ENCODE results near the gene TEX35. TPM values are rescaled to one million over a fixed set of nuclear protein-coding genes. Genes with fewer than 3 reads are reported as not detected.

TEX35 gene
- total and polyA plus RNA-seq, 4 donors, result not detected

GRCh38 chr1:178487070-178487615, 25.8 kb upstream of the TEX35 start:
- Histone ChIP-seq H3K36me3 (ENCODE audit: control insufficient read depth in 4 of 4, insufficient read depth in 4 of 4, low read length in 4 of 4) (peaks cover 0 to under 1% (median 0%) of the 10 kb centered on the region in 4 donors), H3K4me3 (no peak overlapping the region)
- ATAC-seq (ENCODE audit: insufficient read depth, low FRiP score), result no peak

DNA sequence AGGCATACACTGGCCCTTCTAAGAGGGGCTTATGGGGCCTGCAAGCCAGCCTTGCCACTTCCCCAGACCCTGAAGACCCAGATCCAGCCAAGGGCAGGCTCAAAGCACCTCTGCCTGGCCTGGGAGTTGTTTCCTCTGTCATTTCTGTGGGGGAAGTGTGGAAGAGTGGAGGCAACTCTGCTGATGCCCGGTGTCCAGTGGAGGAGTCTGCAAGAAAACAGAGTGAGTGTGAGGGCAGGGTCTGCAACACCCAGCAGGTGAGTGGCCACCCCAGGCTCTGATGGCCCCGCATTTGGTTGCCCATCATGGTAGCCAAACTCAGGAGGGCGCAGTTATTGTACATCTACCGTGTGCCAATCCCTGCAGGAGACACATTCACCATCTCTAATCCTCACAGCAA, 24.5 kb upstream of the TEX35 start:
- WGBS, 2 donors, result 93 to 98% methylated on average over 4 of the region's 4 CpGs
- Histone ChIP-seq H3K4me1 (ENCODE audit: control insufficient read depth in 5 of 5, insufficient read depth in 5 of 5, low read length in 5 of 5) (peaks cover 0 to 12% (median 6%) of the 10 kb centered on the region in 5 donors), H3K36me3 (ENCODE audit: control insufficient read depth in 4 of 4, insufficient read depth in 4 of 4, low read length in 4 of 4) (no peaks in the 10 kb centered on the region), H3K9me3 (ENCODE audit: control insufficient read depth in 4 of 4, insufficient read depth in 3 of 4, low read length in 3 of 4) (no peaks in the 10 kb centered on the region), H3K27me3 (ENCODE audit: control insufficient read depth in 3 of 3, insufficient read depth in 3 of 3, low read length in 2 of 3) (no peaks in the 10 kb centered on the region), H3K9ac (ENCODE audit: insufficient read depth in 1 of 2, low read length in 2 of 2) (no peak overlapping the region), H3K27ac (ENCODE audit: low read depth in 1 of 2, low read length in 1 of 2) (no peak overlapping the region), H3K4me3 (no peak overlapping the region)
- ATAC-seq (ENCODE audit: insufficient read depth, low FRiP score) (no peak), DNase-seq (no peak)
- TF ChIP-seq, protein P1, sequence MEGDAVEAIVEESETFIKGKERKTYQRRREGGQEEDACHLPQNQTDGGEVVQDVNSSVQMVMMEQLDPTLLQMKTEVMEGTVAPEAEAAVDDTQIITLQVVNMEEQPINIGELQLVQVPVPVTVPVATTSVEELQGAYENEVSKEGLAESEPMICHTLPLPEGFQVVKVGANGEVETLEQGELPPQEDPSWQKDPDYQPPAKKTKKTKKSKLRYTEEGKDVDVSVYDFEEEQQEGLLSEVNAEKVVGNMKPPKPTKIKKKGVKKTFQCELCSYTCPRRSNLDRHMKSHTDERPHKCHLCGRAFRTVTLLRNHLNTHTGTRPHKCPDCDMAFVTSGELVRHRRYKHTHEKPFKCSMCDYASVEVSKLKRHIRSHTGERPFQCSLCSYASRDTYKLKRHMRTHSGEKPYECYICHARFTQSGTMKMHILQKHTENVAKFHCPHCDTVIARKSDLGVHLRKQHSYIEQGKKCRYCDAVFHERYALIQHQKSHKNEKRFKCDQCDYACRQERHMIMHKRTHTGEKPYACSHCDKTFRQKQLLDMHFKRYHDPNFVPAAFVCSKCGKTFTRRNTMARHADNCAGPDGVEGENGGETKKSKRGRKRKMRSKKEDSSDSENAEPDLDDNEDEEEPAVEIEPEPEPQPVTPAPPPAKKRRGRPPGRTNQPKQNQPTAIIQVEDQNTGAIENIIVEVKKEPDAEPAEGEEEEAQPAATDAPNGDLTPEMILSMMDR (IDR thresholded peaks at IDR 0.05; ENCODE audit: control extremely low read depth, extremely low read depth), result no peak

More at GRCh38 chr1:178487070-178487615, 25.8 kb upstream of the TEX35 start:
- H3K9me3 ChIP-seq (ENCODE audit: control insufficient read depth in 4 of 4, insufficient read depth in 3 of 4, low read length in 3 of 4), result no peaks in the 10 kb centered on the region
- peaks cover 0 to 12% (median 6%) of the 10 kb centered on the region in 5 donors for H3K4me1 ChIP-seq (ENCODE audit: control insufficient read depth in 5 of 5, insufficient read depth in 5 of 5, low read length in 5 of 5)
- H3K27me3 ChIP-seq (ENCODE audit: control insufficient read depth in 3 of 3, insufficient read depth in 3 of 3, low read length in 2 of 3), result no peaks in the 10 kb centered on the region
- TF ChIP-seq, protein P1 (IDR thresholded peaks at IDR 0.05; ENCODE audit: control extremely low read depth, extremely low read depth), result no peak
- H3K27ac ChIP-seq (ENCODE audit: low read depth in 1 of 2, low read length in 1 of 2), result no peak overlapping the region
- no peak overlapping the region for H3K9ac ChIP-seq (ENCODE audit: insufficient read depth in 1 of 2, low read length in 2 of 2)
- no peak for DNase-seq
- WGBS, 2 donors, result 54 to 65% methylated on average over 19 to 20 of the region's 20 CpGs

GRCh38 chr1:178489399-178489798, 23.5 kb upstream of the TEX35 start:
- Histone ChIP-seq H3K27ac (ENCODE audit: low read depth in 1 of 2, low read length in 1 of 2) (no peak overlapping the region), H3K9ac (ENCODE audit: insufficient read depth in 1 of 2, low read length in 2 of 2) (no peak overlapping the region), H3K36me3 (ENCODE audit: control insufficient read depth in 4 of 4, insufficient read depth in 4 of 4, low read length in 4 of 4) (no peaks in the 10 kb centered on the region), H3K4me1 (ENCODE audit: control insufficient read depth in 5 of 5, insufficient read depth in 5 of 5, low read length in 5 of 5) (peaks cover 0 to 12% (median 6%) of the 10 kb centered on the region in 5 donors), H3K27me3 (ENCODE audit: control insufficient read depth in 3 of 3, insufficient read depth in 3 of 3, low read length in 2 of 3) (no peaks in the 10 kb centered on the region), H3K9me3 (ENCODE audit: control insufficient read depth in 4 of 4, insufficient read depth in 3 of 4, low read length in 3 of 4) (no peaks in the 10 kb centered on the region), H3K4me3 (no peak overlapping the region)
- TF ChIP-seq, protein P1 (IDR thresholded peaks at IDR 0.05; ENCODE audit: control extremely low read depth, extremely low read depth), result no peak
- 91% methylated on average over 4 of the region's 4 CpGs for WGBS, 2 donors
- ATAC-seq (ENCODE audit: insufficient read depth, low FRiP score) (no peak), DNase-seq (no peak)

DNA sequence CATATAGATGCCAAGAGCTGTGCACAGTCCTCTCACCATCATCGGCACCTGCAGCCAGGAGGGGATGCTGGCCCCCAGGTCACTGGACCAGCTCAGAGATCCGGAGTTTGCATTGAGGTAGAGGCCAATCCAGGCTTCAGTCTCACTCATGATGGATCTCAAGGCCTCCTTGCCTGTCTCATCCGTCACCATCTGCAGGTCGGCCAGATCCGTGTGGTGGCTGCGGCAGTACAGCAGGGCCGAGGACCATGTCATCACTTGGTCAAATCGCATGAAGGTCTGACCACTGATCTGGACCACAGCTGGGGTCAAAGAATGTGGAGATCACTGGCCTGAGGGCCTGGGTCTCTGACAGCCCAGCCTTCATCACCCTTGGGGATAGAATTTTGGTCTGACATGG, 22.8 kb upstream of the TEX35 start:
- Histone ChIP-seq H3K9ac (ENCODE audit: insufficient read depth in 1 of 2, low read length in 2 of 2) (no peak overlapping the region), H3K27me3 (ENCODE audit: control insufficient read depth in 3 of 3, insufficient read depth in 3 of 3, low read length in 2 of 3) (no peaks in the 10 kb centered on the region), H3K4me3 (no peak overlapping the region), H3K4me1 (ENCODE audit: control insufficient read depth in 5 of 5, insufficient read depth in 5 of 5, low read length in 5 of 5) (peaks cover 0 to 12% (median 6%) of the 10 kb centered on the region in 5 donors), H3K36me3 (ENCODE audit: control insufficient read depth in 4 of 4, insufficient read depth in 4 of 4, low read length in 4 of 4) (no peaks in the 10 kb centered on the region), H3K9me3 (ENCODE audit: control insufficient read depth in 4 of 4, insufficient read depth in 3 of 4, low read length in 3 of 4) (no peaks in the 10 kb centered on the region), H3K27ac (ENCODE audit: low read depth in 1 of 2, low read length in 1 of 2) (no peak overlapping the region)
- no peak for ATAC-seq (ENCODE audit: insufficient read depth, low FRiP score)
- 96 to 97% methylated on average over 8 of the region's 8 CpGs for WGBS, 2 donors
- TF ChIP-seq, protein P1 (IDR thresholded peaks at IDR 0.05; ENCODE audit: control extremely low read depth, extremely low read depth), result no peak
- no peak for DNase-seq

All from lung (tissue), 12 donors.